SK-N-SH treated with all-trans-retinoic acid at 6 μM for 48 hours (cell line): ENCODE measurements around the gene DRC1.

Experiments
- ATAC-seq: fragments of 200-7000 bp; cut with Tn5 transposase; 3 replicates; pipeline ENCODE4 v1.9.1; 2020; ENCODE audit warnings: mild to moderate bottlenecking, moderate library complexity
- ARNTL ChIP-seq: fragments of 450-650 bp; formaldehyde crosslinking; IDR thresholded peaks from 2 replicates; pipeline ENCODE4 v1.5.0; 2020; ENCODE audit warnings: low read depth, mild to moderate bottlenecking, moderate library complexity, borderline replicate concordance
- BACH2 ChIP-seq: fragments of 250-450 bp; sonication (Bioruptor Pico); IDR thresholded peaks from 2 replicates; pipeline ENCODE4 v1.9.0; 2021; ENCODE audit warnings: mild to moderate bottlenecking, borderline replicate concordance
- CREB5 ChIP-seq: fragments of 250-450 bp; sonication (Bioruptor Pico); IDR thresholded peaks from 2 replicates; pipeline ENCODE4 v1.5.1; 2020; ENCODE audit warnings: low read depth, mild to moderate bottlenecking, moderate library complexity
- CSRNP3 ChIP-seq: fragments of 250-450 bp; sonication (Bioruptor Pico); IDR thresholded peaks from 2 replicates; pipeline ENCODE4 v1.5.1; 2021; ENCODE audit warnings: mild to moderate bottlenecking, moderate library complexity
- ESRRG ChIP-seq: fragments of 250-450 bp; sonication (Bioruptor Pico); IDR thresholded peaks from 2 replicates; pipeline ENCODE4 v1.6.1; 2021; ENCODE audit warnings: mild to moderate bottlenecking
- ISL1 ChIP-seq: fragments of 250-450 bp; sonication (Bioruptor Pico); IDR thresholded peaks from 2 replicates; pipeline ENCODE4 v2.1.2; 2022; ENCODE audit warnings: mild to moderate bottlenecking, moderate library complexity
- OSR1 ChIP-seq: fragments of 250-450 bp; sonication (Bioruptor Pico); IDR thresholded peaks from 2 replicates; pipeline ENCODE4 v1.8.0; 2022; ENCODE audit warnings: moderate library complexity, mild to moderate bottlenecking, inconsistent platforms
- PPARA ChIP-seq: fragments of 250-450 bp; sonication (Bioruptor Pico); IDR thresholded peaks from 2 replicates; pipeline ENCODE4 v1.5.0; 2020; ENCODE audit warnings: mild to moderate bottlenecking, borderline replicate concordance
- SNAI2 ChIP-seq: fragments of 250-450 bp; sonication (Bioruptor Pico); IDR thresholded peaks from 2 replicates; pipeline ENCODE4 v1.5.0; 2020; ENCODE audit warnings: mild to moderate bottlenecking, moderate library complexity
- TCF4 ChIP-seq: fragments of 250-450 bp; sonication (Bioruptor Pico); IDR thresholded peaks from 2 replicates; pipeline ENCODE4 v1.8.0; 2021; ENCODE audit warnings: mild to moderate bottlenecking, moderate library complexity, borderline replicate concordance
- TOX ChIP-seq: fragments of 250-450 bp; sonication (Bioruptor Pico); IDR thresholded peaks from 2 replicates; pipeline ENCODE4 v1.8.0; 2021; ENCODE audit warnings: mild to moderate bottlenecking, moderate library complexity, borderline replicate concordance
- ZC3H10 ChIP-seq: fragments of 250-450 bp; sonication (Bioruptor Pico); IDR thresholded peaks from 2 replicates; pipeline ENCODE4 v1.5.1; 2021; ENCODE audit warnings: mild to moderate bottlenecking, moderate library complexity
- ZFP3 ChIP-seq: fragments of 250-450 bp; sonication (Bioruptor Pico); IDR thresholded peaks from 2 replicates; pipeline ENCODE4 v1.5.0; 2020; ENCODE audit warnings: mild to moderate bottlenecking, moderate library complexity
- ZNF565 ChIP-seq: fragments of 450-650 bp; formaldehyde crosslinking; conservative IDR thresholded peaks from 2 replicates; pipeline ENCODE4 v1.5.0; 2020; ENCODE audit warnings: low read depth, mild to moderate bottlenecking, moderate library complexity
- ZNF70 ChIP-seq: fragments of 450-650 bp; formaldehyde crosslinking; IDR thresholded peaks from 2 replicates; pipeline ENCODE4 v1.5.0; 2020; ENCODE audit warnings: mild to moderate bottlenecking, moderate library complexity
- TF ChIP-seq, protein P1 (sequence below): fragments of 250-450 bp; sonication (Bioruptor Pico); IDR thresholded peaks from 2 replicates; pipeline ENCODE4 v1.8.0; 2021; ENCODE audit warnings: low read depth, mild to moderate bottlenecking, moderate library complexity, borderline replicate concordance
- TF ChIP-seq, protein P2 (sequence below): fragments of 250-450 bp; sonication (Bioruptor Pico); IDR thresholded peaks from 2 replicates; pipeline ENCODE4 v1.8.0; 2020; ENCODE audit warnings: mild to moderate bottlenecking, moderate library complexity, borderline replicate concordance
- TF ChIP-seq, protein P3 (sequence below): fragments of 250-450 bp; sonication (Bioruptor Pico); IDR thresholded peaks from 2 replicates; pipeline ENCODE4 v1.5.0; 2020; ENCODE audit warnings: mild to moderate bottlenecking, moderate library complexity

DRC1 gene

DNA sequence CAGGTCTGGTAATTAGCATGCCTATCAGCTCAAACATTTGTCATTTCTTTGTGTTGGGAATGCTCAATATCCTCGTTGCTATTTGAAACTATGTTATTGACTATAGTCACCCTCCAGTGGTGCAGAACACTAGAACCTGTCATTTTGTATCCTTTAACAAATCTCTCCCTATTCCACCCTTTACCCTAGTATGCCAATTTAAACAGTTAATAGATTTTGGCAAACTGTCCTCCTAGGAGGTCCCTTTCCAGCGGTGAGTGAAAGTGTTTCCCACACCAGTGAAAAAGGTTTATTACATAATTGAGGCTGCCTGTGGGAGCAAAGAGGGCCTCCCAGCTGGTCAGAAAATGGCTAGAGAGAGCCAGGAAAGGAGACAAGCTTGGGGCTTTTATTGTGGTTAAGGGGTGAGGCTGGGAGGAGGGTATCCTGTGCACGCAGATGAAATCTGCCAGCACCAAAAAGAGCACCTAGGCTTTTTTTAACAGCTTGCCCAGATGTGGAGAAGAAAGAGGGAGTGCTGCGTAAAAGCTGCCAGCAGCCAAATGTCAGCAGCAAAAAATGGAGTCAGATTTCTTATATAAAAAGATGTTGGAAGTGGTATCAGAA is 1.8 kb upstream of the DRC1 start (continued):
- TF ChIP-seq, protein P1, sequence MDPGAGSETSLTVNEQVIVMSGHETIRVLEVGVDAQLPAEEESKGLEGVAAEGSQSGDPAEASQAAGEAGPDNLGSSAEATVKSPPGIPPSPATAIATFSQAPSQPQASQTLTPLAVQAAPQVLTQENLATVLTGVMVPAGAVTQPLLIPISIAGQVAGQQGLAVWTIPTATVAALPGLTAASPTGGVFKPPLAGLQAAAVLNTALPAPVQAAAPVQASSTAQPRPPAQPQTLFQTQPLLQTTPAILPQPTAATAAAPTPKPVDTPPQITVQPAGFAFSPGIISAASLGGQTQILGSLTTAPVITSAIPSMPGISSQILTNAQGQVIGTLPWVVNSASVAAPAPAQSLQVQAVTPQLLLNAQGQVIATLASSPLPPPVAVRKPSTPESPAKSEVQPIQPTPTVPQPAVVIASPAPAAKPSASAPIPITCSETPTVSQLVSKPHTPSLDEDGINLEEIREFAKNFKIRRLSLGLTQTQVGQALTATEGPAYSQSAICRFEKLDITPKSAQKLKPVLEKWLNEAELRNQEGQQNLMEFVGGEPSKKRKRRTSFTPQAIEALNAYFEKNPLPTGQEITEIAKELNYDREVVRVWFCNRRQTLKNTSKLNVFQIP (CRISPR knock-in tag) = no peak
- TF ChIP-seq ZNF70 (CRISPR knock-in tag) = no peak

- TF ChIP-seq, protein P1 (CRISPR knock-in tag) = no peak
- TF ChIP-seq ZC3H10 (CRISPR knock-in tag) = no peak
- TF ChIP-seq ESRRG = no peak
- TF ChIP-seq ZNF565 (CRISPR knock-in tag) = no peak
- TF ChIP-seq, protein P2, sequence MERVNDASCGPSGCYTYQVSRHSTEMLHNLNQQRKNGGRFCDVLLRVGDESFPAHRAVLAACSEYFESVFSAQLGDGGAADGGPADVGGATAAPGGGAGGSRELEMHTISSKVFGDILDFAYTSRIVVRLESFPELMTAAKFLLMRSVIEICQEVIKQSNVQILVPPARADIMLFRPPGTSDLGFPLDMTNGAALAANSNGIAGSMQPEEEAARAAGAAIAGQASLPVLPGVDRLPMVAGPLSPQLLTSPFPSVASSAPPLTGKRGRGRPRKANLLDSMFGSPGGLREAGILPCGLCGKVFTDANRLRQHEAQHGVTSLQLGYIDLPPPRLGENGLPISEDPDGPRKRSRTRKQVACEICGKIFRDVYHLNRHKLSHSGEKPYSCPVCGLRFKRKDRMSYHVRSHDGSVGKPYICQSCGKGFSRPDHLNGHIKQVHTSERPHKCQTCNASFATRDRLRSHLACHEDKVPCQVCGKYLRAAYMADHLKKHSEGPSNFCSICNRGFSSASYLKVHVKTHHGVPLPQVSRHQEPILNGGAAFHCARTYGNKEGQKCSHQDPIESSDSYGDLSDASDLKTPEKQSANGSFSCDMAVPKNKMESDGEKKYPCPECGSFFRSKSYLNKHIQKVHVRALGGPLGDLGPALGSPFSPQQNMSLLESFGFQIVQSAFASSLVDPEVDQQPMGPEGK (CRISPR knock-in tag) = no peak
- no peak for TF ChIP-seq CREB5 (CRISPR knock-in tag)
- no peak for TF ChIP-seq ZNF70 (CRISPR knock-in tag)
- TF ChIP-seq BACH2 (CRISPR knock-in tag) = no peak
- no peak for TF ChIP-seq TCF4 (CRISPR knock-in tag)
- ATAC-seq = no peak
These were observed 997 bp upstream of the DRC1 start for GRCh38 chr2:26400723-26401122.

- TF ChIP-seq ZFP3 = no peak
- TF ChIP-seq CSRNP3 (CRISPR knock-in tag) = no peak
- no peak for TF ChIP-seq ARNTL (CRISPR knock-in tag)
- no peak for TF ChIP-seq ZC3H10 (CRISPR knock-in tag)
- no peak for TF ChIP-seq PPARA (CRISPR knock-in tag)
- TF ChIP-seq TCF4 (CRISPR knock-in tag) = no peak
- no peak for TF ChIP-seq OSR1 (CRISPR knock-in tag)
- no peak for TF ChIP-seq TOX (CRISPR knock-in tag)
- TF ChIP-seq ESRRG = no peak
- TF ChIP-seq ISL1 (CRISPR knock-in tag) = no peak
- no peak for TF ChIP-seq ZNF565 (CRISPR knock-in tag)
- TF ChIP-seq ZNF70 (CRISPR knock-in tag) = no peak
- no peak for TF ChIP-seq BACH2 (CRISPR knock-in tag)
- no peak for TF ChIP-seq SNAI2 (CRISPR knock-in tag)
- TF ChIP-seq, protein P3, sequence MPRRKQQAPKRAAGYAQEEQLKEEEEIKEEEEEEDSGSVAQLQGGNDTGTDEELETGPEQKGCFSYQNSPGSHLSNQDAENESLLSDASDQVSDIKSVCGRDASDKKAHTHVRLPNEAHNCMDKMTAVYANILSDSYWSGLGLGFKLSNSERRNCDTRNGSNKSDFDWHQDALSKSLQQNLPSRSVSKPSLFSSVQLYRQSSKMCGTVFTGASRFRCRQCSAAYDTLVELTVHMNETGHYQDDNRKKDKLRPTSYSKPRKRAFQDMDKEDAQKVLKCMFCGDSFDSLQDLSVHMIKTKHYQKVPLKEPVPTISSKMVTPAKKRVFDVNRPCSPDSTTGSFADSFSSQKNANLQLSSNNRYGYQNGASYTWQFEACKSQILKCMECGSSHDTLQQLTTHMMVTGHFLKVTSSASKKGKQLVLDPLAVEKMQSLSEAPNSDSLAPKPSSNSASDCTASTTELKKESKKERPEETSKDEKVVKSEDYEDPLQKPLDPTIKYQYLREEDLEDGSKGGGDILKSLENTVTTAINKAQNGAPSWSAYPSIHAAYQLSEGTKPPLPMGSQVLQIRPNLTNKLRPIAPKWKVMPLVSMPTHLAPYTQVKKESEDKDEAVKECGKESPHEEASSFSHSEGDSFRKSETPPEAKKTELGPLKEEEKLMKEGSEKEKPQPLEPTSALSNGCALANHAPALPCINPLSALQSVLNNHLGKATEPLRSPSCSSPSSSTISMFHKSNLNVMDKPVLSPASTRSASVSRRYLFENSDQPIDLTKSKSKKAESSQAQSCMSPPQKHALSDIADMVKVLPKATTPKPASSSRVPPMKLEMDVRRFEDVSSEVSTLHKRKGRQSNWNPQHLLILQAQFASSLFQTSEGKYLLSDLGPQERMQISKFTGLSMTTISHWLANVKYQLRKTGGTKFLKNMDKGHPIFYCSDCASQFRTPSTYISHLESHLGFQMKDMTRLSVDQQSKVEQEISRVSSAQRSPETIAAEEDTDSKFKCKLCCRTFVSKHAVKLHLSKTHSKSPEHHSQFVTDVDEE (CRISPR knock-in tag) = no peak
- TF ChIP-seq, protein P1 (CRISPR knock-in tag) = no peak
- TF ChIP-seq, all 23 proteins: peak for 0
- ATAC-seq = no peak
These were observed 5.8 kb downstream of the DRC1 start for GRCh38 chr2:26407526-26407925.
